Breast epithelium (tissue), 4 donors: Measurements from ENCODE around the gene SHMT2. TPM values are rescaled to one million over a fixed set of nuclear protein-coding genes. Genes with fewer than 3 reads are reported as not detected.
A peak's percentile ranks its signal among the peaks of the same experiment; 100 is the strongest.

Experiments
- DNase-seq, 2 donors: peaks; one replicate each; pipeline ENCODE4 v3.0.0-alpha.2; 2019; ENCODE audit warnings: low spot score in 2 of 2
- H3K27ac ChIP-seq, 2 donors: fragments of 200-600 bp; sonication (generic) in 1 of 2; one replicate each; pipeline ENCODE4 v1.5.1; 2016 to 2019; ENCODE audit warnings: mild to moderate bottlenecking in 1 of 2
- H3K27me3 ChIP-seq, 2 donors: fragments of 200-600 bp; sonication (generic) in 1 of 2; one replicate each; pipeline versions ENCODE4 v1.5.1 to v1.6.0; 2017 to 2019; ENCODE audit warnings: control low read depth in 1 of 2, mild to moderate bottlenecking in 1 of 2
- H3K36me3 ChIP-seq: fragments of 200-600 bp; one replicate; pipeline ENCODE4 v1.5.1; 2019
- H3K4me1 ChIP-seq, 2 donors: fragments of 200-600 bp; sonication (generic); one replicate each; pipeline ENCODE4 v1.5.1; 2016 to 2019; ENCODE audit warnings: control low read depth in 1 of 2
- H3K4me3 ChIP-seq, 3 donors: fragments of 200-600 bp; sonication (generic); 1 replicate in 2 of 3; 2 replicates in 1 of 3; pipeline ENCODE4 v1.5.1; 2016 to 2019; ENCODE audit warnings: mild to moderate bottlenecking in 3 of 3, moderate library complexity in 2 of 3
- H3K9me3 ChIP-seq, 2 donors: fragments of 200-600 bp; sonication (generic) in 1 of 2; one replicate each; pipeline ENCODE4 v1.5.1; 2016 to 2019; ENCODE audit warnings: control low read depth in 1 of 2
- POLR2A ChIP-seq: fragments of 450-650 bp; IDR thresholded peaks from one replicate; pipeline ENCODE4 v1.6.1; 2016; ENCODE audit warnings: antibody characterized with exemption, mild to moderate bottlenecking, moderate library complexity
- POLR2AphosphoS5 ChIP-seq, 3 donors: sonication (generic); formaldehyde crosslinking; IDR thresholded peaks; one replicate each; pipeline ENCODE4 v1.6.1; 2017; ENCODE audit warnings: antibody characterized with exemption in 3 of 3
- intact Hi-C: fragments of 100-400 bp; cut with DNase I; formaldehyde crosslinking; loops from one replicate; pipeline ENCODE4 v1.15.1; 2023; ENCODE audit warnings: low total_unique reads
- total RNA-seq, 3 donors: library from RNA; depleted of rRNA; stranded (reverse); fragments of >200 nt; gene quantifications; one replicate each; pipeline ENCODE4 v1.1.0, GENCODE V29; 2016
- TF ChIP-seq, protein P1 (sequence below), 3 donors: fragments of 450-650 bp; IDR thresholded peaks; one replicate each; pipeline ENCODE4 v1.5.1; 2016 to 2017; ENCODE audit warnings: antibody characterized with exemption in 3 of 3, mild to moderate bottlenecking in 3 of 3, moderate library complexity in 3 of 3

SHMT2 gene
- total RNA-seq, 3 donors from 2014 or later: 37.9 to 63.3 (median 46.7) TPM

DNA sequence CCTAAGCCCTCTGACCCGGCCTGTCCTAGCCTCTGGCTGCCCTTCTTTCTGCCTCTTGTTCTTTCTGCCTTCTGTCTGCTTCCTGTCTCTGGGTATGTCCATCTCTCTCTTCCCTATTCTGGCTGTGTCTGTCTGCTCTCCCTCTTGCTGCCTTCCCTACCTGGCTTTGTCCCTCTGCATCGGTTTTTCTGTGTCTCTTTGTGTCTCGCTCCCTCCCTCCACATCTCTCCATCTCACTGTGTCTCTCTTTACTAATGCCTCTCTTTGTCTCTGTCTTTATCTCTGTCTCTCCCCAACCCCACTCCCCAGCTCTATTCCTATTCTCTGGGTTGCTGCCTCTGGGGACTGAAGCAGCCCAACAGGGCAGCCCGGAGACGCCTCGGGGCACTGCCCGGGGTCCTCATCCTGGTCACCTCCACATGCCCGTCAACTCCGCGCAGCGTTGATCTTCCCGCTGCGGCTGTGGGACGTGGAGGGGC lies 10.1 kb downstream of the SHMT2 start:
- TF ChIP-seq POLR2A (no peak), POLR2AphosphoS5 (IDR thresholded peaks at IDR 0.05) (no peak)
- TF ChIP-seq, protein P1, sequence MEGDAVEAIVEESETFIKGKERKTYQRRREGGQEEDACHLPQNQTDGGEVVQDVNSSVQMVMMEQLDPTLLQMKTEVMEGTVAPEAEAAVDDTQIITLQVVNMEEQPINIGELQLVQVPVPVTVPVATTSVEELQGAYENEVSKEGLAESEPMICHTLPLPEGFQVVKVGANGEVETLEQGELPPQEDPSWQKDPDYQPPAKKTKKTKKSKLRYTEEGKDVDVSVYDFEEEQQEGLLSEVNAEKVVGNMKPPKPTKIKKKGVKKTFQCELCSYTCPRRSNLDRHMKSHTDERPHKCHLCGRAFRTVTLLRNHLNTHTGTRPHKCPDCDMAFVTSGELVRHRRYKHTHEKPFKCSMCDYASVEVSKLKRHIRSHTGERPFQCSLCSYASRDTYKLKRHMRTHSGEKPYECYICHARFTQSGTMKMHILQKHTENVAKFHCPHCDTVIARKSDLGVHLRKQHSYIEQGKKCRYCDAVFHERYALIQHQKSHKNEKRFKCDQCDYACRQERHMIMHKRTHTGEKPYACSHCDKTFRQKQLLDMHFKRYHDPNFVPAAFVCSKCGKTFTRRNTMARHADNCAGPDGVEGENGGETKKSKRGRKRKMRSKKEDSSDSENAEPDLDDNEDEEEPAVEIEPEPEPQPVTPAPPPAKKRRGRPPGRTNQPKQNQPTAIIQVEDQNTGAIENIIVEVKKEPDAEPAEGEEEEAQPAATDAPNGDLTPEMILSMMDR (IDR thresholded peaks at IDR 0.05): no peak
- Histone ChIP-seq H3K4me1 (peaks cover 19 to 22% of the 10 kb centered on the region in 2 donors), H3K4me3 (peak overlapping the region; percentile 45 to 75 (median 55)), H3K36me3 (no peaks in the 10 kb centered on the region), H3K9me3 (no peaks in the 10 kb centered on the region), H3K27me3 (peaks cover 3 to 38% of the 10 kb centered on the region in 2 donors), H3K27ac (no peak overlapping the region)
- intact Hi-C loops: loop anchor here (10.0 kb wide), 1 partner anchor 1115 kb away; no protein-coding TSS in a partner anchor
- no peak for DNase-seq

DNA sequence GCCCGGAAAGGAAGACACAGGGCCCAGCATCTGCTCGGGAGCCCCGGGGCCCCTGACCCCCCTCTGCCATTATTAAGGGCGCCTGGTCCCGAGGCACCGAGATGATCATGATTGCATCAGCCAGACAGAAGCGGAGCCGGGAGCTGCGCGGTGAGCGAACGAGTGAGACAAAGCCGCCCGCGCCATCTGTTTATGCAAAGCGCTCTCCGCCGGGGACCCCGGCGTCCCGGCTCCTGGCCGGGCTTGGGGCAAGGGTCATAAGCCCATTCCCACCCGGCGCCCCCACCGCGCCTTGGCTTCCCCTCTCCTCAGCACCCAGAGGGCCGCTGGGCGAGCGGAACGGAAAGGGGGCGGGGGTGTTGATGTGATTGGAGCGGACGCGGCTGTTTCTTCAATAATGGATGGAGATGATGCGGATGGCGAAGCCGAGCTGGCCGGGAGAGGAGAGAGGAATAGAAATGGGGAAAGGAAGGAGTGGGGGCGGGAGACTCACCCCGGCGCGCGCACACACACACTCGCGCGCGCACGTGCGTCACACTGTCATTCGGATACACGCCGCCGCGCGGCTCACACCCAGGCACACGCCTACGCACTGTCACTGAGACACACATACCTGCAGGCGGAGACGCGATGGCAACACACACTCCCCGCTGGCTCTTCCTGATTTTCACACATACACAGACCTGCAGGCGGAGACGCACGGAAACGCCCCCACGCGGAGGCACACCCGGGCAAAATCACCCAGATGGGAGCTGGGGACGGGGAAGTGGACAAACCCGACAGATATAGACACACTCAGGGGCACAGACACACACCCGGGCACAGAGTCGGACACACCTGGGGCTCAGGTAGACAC lies 10.8 kb downstream of the SHMT2 start:
- H3K27me3 ChIP-seq: peaks cover 3 to 38% of the 10 kb centered on the region in 2 donors
- intact Hi-C loops: loop anchor here (10.0 kb wide), 1 partner anchor 1115 kb away; no protein-coding TSS in a partner anchor
- no peak for TF ChIP-seq POLR2A
- TF ChIP-seq POLR2AphosphoS5 (IDR thresholded peaks at IDR 0.05): peak in 1 of 3 donors; percentile 15
- TF ChIP-seq, protein P1 (IDR thresholded peaks at IDR 0.05): no peak
- peaks cover 19 to 22% of the 10 kb centered on the region in 2 donors for H3K4me1 ChIP-seq
- no peaks in the 10 kb centered on the region for H3K9me3 ChIP-seq
- peak in 1 of 2 donors; percentile 48 for DNase-seq
- H3K4me3 ChIP-seq: peak overlapping the region; percentile 40 to 75 (median 55)
- H3K27ac ChIP-seq: no peak overlapping the region
- no peaks in the 10 kb centered on the region for H3K36me3 ChIP-seq

DNA sequence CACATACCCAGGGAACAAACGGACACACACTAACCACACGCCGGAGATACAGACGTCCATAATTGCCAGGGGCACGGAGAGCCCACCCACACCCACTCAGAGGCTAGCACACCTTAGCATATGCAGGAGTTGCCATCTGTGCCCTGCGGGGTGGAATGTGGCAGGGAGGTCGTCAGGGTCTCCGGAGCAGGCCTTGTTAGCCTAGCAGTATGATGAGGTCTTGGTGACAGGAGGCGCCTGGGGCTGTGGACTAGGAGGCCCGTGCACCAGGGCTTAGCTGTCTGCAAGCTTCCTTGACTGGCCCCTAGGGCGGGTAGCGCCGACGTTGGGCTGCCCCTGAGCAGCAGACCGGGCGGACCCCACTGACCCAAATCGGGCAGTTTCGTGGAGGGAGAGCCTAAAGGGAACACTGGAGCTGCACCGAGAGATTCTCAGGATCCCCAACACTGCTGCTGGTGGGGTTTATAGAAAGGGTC lies 11.5 kb downstream of the SHMT2 start:
- no peak overlapping the region for H3K27ac ChIP-seq
- peaks cover 3 to 37% of the 10 kb centered on the region in 2 donors for H3K27me3 ChIP-seq
- H3K4me1 ChIP-seq: peaks cover 19 to 22% of the 10 kb centered on the region in 2 donors
- TF ChIP-seq POLR2A (no peak), POLR2AphosphoS5 (IDR thresholded peaks at IDR 0.05) (no peak)
- TF ChIP-seq, protein P1 (IDR thresholded peaks at IDR 0.05): no peak
- H3K9me3 ChIP-seq: no peaks in the 10 kb centered on the region
- H3K4me3 ChIP-seq: peak overlapping the region; percentile 40 to 75 (median 55)
- intact Hi-C loops: loop anchor here (10.0 kb wide), 1 partner anchor 1114 kb away; no protein-coding TSS in a partner anchor
- DNase-seq: no peak
- no peaks in the 10 kb centered on the region for H3K36me3 ChIP-seq

DNA sequence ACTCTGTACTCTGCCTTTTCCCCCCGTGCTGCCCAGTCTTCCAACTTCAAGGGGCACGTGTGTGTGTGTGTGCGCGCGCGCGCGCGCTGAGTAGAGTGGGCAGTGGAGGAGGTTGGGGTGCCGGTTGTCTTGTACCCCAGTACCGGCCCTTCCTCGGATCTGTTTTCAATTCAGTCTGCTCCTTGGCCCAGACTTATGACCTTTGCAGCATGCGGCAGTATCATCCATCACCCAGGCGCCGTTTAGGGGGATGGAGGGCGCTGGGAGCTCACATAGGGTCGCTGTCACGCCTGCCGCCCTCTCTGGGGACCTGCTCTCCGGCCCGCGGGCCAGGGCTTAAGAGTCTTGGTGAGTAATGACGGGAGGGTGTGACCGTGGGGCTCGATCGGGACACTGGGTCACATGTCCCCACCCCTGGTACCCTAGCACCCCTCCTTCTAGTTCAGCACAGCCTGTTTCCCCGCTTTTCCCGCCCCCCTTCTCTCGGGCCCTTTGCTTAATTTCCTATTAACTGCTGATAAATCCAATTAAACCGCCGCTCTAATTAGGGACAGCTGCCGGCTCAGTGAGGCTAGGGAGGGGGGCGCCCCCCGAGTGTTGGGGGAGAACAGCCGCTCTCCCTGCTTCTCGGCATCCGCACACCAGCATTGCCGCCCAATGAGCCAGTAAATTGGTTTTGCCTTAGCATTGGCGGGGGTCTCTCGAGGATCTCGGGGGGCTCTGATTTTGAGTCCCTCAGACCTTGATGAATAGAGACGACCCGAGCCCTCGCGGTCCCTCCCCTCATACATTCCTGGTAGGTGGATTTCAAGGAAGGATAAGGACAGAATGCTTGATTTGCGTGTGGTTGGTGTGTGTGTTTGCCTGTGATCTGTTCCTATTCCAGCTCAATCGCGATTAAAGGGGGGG lies 12.1 kb downstream of the SHMT2 start:
- H3K27ac ChIP-seq: no peak overlapping the region
- no peaks in the 10 kb centered on the region for H3K36me3 ChIP-seq
- no peak for DNase-seq
- intact Hi-C loops: loop anchor here (10.0 kb wide), 1 partner anchor 1113 kb away; no protein-coding TSS in a partner anchor
- H3K9me3 ChIP-seq: no peaks in the 10 kb centered on the region
- TF ChIP-seq, protein P1 (IDR thresholded peaks at IDR 0.05): no peak
- no peak for TF ChIP-seq POLR2AphosphoS5 (IDR thresholded peaks at IDR 0.05)
- TF ChIP-seq POLR2A: no peak
- H3K27me3 ChIP-seq: peaks cover 3 to 35% of the 10 kb centered on the region in 2 donors
- H3K4me3 ChIP-seq: peak overlapping the region in 2 of 3 donors; percentile 52 to 67
- H3K4me1 ChIP-seq: peaks cover 19 to 22% of the 10 kb centered on the region in 2 donors
